HFF-Myc (cell line): ENCODE results near the gene MCRS1.
"Not testable (repeated sequence)": the region's sequence is repeated elsewhere in the genome, so short reads cannot be mapped to it uniquely, and the experiment has no call there.

Experiments used
- DNase-seq: peaks from one replicate; pipeline ENCODE4 v3.0.0-alpha.2; 2011; ENCODE audit warnings: low read depth; ENCODE audit errors: extremely low read depth
- H3K4me3 ChIP-seq: replicated peaks from 2 replicates; pipeline ENCODE4 v1.5.1; 2011; ENCODE audit warnings: low read depth, mild to moderate bottlenecking, control low read depth, low read length
- TF ChIP-seq, protein P1 (sequence below): IDR thresholded peaks from 2 replicates; pipeline ENCODE4 v1.5.1; 2012; ENCODE audit warnings: mild to moderate bottlenecking, low read depth, low read length, control low read depth; ENCODE audit errors: missing control alignments

Gene MCRS1, protein sequence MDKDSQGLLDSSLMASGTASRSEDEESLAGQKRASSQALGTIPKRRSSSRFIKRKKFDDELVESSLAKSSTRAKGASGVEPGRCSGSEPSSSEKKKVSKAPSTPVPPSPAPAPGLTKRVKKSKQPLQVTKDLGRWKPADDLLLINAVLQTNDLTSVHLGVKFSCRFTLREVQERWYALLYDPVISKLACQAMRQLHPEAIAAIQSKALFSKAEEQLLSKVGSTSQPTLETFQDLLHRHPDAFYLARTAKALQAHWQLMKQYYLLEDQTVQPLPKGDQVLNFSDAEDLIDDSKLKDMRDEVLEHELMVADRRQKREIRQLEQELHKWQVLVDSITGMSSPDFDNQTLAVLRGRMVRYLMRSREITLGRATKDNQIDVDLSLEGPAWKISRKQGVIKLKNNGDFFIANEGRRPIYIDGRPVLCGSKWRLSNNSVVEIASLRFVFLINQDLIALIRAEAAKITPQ

DNA sequence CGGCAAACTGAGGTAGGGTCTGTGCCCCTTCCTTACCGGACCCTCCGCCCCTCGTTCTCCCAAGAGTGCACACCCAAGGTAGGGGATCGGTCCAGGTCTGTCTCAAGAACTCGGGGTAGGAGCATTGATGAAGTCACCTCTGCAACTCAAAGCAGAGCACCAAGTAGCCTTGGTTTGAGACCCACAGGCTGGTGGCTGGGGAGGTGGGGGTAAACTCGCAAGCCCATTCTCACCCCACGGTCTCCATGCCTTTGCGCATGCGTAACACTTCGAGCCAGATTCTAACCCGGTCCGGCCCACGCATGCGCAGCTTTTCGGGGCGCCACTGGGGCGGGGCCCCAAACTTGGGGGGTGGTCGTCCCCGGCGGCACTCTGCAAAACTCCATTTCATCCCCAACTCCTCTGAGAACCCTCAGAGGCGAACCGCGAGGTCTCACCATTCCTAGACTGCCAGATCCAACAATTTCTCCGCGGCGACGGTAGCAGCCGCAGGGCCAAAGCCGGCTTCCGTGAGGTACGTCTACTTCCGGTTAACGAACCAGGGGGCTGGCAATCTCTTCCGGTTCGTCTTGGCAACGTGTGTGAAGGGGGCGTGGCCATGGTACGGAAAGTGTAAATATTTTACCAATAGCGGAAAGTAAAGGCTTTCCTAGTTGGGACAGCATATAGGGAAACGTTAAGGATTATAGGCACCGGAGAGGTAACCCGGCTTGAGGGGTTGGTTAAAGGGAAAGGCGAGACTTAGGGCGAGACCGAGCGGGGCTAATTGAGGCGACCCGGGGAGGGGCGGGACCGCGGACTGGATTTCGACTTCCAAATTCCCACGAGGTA lies at the start of gene MCRS1:
Gene MCRS1, minus strand, starts transcription at position 532 of the 831 bp plus-strand sequence. CDS start 1,411 bp downstream, outside the sequence.
- TF ChIP-seq, protein P1, sequence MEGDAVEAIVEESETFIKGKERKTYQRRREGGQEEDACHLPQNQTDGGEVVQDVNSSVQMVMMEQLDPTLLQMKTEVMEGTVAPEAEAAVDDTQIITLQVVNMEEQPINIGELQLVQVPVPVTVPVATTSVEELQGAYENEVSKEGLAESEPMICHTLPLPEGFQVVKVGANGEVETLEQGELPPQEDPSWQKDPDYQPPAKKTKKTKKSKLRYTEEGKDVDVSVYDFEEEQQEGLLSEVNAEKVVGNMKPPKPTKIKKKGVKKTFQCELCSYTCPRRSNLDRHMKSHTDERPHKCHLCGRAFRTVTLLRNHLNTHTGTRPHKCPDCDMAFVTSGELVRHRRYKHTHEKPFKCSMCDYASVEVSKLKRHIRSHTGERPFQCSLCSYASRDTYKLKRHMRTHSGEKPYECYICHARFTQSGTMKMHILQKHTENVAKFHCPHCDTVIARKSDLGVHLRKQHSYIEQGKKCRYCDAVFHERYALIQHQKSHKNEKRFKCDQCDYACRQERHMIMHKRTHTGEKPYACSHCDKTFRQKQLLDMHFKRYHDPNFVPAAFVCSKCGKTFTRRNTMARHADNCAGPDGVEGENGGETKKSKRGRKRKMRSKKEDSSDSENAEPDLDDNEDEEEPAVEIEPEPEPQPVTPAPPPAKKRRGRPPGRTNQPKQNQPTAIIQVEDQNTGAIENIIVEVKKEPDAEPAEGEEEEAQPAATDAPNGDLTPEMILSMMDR = no peak
- DNase-seq = peak; percentile 79
- H3K4me3 ChIP-seq = peak within 1 kb of the TSS; percentile 99

DNA sequence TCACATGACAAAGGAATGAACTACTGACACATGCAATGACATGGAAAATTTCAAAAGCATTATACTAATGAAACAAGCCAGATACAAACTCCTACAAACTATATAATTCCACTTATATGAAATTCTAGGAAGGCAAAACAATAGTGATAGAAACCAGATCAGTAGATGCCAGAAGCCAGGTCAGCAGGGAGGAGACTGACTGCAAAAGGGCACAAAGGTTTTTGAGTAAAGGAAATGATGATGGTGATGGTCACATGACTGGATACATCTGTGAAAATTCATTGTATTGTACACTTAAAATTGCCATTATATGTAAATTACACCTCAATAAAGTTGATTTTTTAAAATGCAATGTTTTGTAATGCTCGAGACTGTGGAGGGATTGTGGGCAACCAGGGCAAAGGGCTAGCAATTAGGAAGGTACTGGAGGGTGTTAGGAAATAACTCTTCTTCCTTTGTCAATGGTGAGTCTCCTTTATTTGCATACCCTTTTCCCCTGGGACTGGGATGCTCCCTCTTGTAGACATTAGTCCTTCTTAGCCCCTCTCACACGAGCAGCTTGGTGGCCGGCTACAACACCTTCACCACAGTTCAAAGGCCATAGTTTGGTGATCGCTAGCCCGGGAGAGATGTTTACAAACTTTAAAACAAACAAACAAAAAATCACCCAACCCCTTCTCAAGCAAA lies 48.7 kb upstream of the MCRS1 start:
- DNase-seq = no peak
- TF ChIP-seq, protein P1 = no peak
- H3K4me3 ChIP-seq = no peak overlapping the region

DNA sequence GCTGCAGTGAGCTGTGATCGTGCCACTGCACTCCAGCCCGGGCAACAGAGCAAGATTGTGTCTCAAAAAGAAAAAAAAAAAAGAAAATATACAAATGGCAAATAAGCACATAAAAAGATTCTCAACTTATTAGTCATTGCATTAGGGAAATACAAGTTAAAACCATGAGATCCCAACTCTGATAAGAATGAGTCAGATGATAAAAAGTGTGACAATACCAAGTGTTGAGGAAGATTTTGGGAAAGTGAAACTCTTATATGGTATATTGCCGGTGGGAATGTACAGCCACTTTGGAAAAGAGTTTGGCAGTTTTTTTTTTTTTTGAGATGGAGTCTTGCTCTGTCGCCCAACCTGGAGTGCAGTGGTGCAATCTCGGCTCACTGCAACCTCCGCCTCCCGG lies 47.8 kb upstream of the MCRS1 start:
- peak; percentile 24 for DNase-seq
- TF ChIP-seq, protein P1 = no peak
- H3K4me3 ChIP-seq = no peak overlapping the region

DNA sequence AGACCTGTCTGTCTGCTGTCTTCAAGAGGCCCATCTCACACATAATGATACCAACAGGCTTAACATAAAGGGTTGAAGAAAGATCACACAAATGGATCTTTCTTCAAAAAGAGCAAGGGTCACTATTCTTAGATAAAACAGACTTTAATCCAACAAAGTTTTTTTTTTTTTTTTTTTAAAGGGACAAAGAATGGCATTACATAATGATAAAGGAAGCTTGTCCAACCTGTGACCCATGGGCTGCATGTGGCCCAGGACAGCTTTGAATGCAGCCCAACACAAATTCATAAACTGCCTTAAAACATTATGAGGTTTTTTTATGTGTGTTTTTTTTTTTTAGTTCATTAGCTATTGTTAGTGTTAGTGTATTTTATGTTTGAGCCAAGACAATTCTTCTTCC lies 44.3 kb upstream of the MCRS1 start:
- no peak overlapping the region for H3K4me3 ChIP-seq
- TF ChIP-seq, protein P1 = no peak
- DNase-seq = no peak

DNA sequence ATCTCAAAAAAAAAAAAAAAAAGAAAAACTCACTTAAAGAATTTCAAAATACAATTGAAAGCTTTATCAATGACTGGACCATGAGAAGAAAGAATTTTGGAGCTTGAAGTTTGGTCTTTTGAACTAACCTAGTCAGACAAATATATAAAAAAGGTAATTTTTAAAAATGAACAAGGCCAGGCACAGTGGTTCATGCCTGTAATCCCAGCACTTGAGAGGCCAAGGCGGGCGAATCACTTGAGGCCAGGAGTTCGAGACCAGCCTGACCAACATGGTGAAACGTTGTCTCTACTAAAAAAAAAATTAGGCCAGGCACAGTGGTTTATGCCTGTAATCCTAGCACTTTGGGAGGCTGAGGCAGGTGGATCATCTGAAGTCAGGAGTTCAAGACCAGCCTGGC lies 42.8 kb upstream of the MCRS1 start:
- H3K4me3 ChIP-seq, DNase-seq: not testable (repeated sequence)

DNA sequence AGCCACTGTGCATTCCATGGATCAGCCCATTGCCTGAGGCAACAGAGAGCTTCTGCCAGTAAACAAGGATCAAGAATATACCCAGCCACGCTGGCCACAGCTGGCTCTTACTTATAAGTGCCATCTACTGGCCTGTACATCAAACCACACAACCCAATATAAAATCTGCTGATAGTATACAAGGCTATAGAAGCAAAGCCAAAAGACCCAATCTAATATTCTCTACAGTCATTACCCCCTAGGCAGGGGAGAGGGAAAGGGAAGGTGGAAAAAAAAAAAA lies 41.9 kb upstream of the MCRS1 start:
- H3K4me3 ChIP-seq = no peak overlapping the region
- peak; percentile 15 for DNase-seq
- TF ChIP-seq, protein P1 = peak; percentile 6
